Endothelial cell (in vitro differentiated cells): ENCODE results near the gene MEGF10. TPM values are rescaled to one million over a fixed set of nuclear protein-coding genes. Genes with fewer than 3 reads are reported as not detected.

ENCODE experiments used
- DNase-seq: peaks from one replicate; pipeline ENCODE4 v3.0.0; 2021; ENCODE audit warnings: low spot score
- H3K27ac Mint-ChIP-seq: one replicate; pipeline ENCODE4 v1.8.0; 2021; ENCODE audit warnings: mixed read lengths, inconsistent platforms; ENCODE audit not compliant: unreplicated experiment
- H3K27me3 Mint-ChIP-seq: one replicate; pipeline ENCODE4 v1.8.0; 2021; ENCODE audit warnings: mild to moderate bottlenecking, moderate library complexity, mixed read lengths, inconsistent platforms; ENCODE audit not compliant: unreplicated experiment
- H3K36me3 Mint-ChIP-seq: one replicate; pipeline ENCODE4 v1.8.0; 2021; ENCODE audit warnings: mild to moderate bottlenecking, low read depth, mixed read lengths, inconsistent platforms; ENCODE audit not compliant: unreplicated experiment
- H3K4me1 Mint-ChIP-seq: one replicate; pipeline ENCODE4 v1.8.0; 2021; ENCODE audit warnings: mild to moderate bottlenecking, mixed read lengths, inconsistent platforms; ENCODE audit not compliant: unreplicated experiment
- H3K4me3 Mint-ChIP-seq: one replicate; pipeline ENCODE4 v1.8.0; 2021; ENCODE audit warnings: mild to moderate bottlenecking, mixed read lengths, inconsistent platforms; ENCODE audit not compliant: unreplicated experiment
- H3K9me3 Mint-ChIP-seq: one replicate; pipeline ENCODE4 v1.8.0; 2021; ENCODE audit warnings: mixed read lengths, inconsistent platforms; ENCODE audit not compliant: unreplicated experiment
- total RNA-seq: library from RNA; stranded (reverse); fragmentation: NEBNext Ultra II Directional; extraction: Animal tissue kit (Norgen Biotek cat#: 25700); gene quantifications from one replicate; pipeline ENCODE4 v1.2.1, GENCODE V29; 2021; ENCODE audit not compliant: unreplicated experiment
- TF ChIP-seq, protein P1 (sequence below): fragments of 200-600 bp; sonication (generic); IDR thresholded peaks from one replicate; pipeline ENCODE4 v1.5.0; 2021; ENCODE audit warnings: antibody characterized with exemption; ENCODE audit not compliant: unreplicated experiment

Gene MEGF10
- total RNA-seq, 1 donor from 2014 or later = 5.6 TPM

DNA sequence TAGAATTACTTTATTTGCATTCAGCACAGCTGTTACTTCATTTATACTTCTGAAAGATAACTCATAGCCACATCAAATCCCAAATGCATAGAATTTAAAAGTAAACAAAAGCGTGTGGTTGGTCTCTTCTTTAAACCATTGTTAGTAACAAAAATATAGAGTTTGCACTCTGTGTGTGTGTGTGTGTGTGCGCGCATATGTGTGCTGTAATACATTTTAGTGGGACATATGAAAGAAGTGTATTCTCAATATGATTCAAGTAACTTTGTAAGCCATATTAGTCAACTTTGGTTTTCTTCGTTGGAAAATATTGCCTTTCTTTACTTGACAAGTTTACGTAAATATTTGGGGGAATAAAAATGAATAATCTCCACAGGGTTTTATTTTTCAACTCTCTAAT is 120.8 kb downstream of the MEGF10 start:
- H3K9me3 Mint-ChIP-seq = no peaks in the 10 kb centered on the region
- H3K36me3 Mint-ChIP-seq = no peaks in the 10 kb centered on the region
- no peak for DNase-seq
- no peak overlapping the region for H3K27ac Mint-ChIP-seq
- peaks cover 5% of the 10 kb centered on the region for H3K4me1 Mint-ChIP-seq
- H3K4me3 Mint-ChIP-seq = no peak overlapping the region
- TF ChIP-seq, protein P1, sequence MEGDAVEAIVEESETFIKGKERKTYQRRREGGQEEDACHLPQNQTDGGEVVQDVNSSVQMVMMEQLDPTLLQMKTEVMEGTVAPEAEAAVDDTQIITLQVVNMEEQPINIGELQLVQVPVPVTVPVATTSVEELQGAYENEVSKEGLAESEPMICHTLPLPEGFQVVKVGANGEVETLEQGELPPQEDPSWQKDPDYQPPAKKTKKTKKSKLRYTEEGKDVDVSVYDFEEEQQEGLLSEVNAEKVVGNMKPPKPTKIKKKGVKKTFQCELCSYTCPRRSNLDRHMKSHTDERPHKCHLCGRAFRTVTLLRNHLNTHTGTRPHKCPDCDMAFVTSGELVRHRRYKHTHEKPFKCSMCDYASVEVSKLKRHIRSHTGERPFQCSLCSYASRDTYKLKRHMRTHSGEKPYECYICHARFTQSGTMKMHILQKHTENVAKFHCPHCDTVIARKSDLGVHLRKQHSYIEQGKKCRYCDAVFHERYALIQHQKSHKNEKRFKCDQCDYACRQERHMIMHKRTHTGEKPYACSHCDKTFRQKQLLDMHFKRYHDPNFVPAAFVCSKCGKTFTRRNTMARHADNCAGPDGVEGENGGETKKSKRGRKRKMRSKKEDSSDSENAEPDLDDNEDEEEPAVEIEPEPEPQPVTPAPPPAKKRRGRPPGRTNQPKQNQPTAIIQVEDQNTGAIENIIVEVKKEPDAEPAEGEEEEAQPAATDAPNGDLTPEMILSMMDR = no peak
- no peaks in the 10 kb centered on the region for H3K27me3 Mint-ChIP-seq

DNA sequence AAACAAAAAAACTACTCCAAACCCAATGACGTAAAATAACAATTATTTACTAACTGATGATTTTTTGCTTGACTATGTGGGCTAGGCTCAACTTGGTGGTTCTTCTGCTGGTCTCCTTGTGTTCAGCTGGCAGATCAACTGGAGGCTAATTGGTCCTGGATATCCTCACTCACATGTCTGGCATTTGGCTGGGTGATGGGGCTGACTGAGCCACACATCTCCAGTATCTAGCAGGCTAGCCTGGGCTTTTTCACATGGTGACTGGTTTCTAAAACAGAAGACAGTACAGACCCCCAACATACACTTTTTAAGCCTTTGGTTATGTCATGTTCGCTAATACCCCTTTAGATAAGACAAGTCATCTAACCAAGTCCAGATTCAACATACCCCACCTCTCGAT is 122.1 kb downstream of the MEGF10 start:
- no peak overlapping the region for H3K4me3 Mint-ChIP-seq
- DNase-seq = no peak
- no peaks in the 10 kb centered on the region for H3K36me3 Mint-ChIP-seq
- H3K9me3 Mint-ChIP-seq = no peaks in the 10 kb centered on the region
- H3K4me1 Mint-ChIP-seq = no peaks in the 10 kb centered on the region
- H3K27ac Mint-ChIP-seq = no peak overlapping the region
- TF ChIP-seq, protein P1 = no peak
- H3K27me3 Mint-ChIP-seq = no peaks in the 10 kb centered on the region

DNA sequence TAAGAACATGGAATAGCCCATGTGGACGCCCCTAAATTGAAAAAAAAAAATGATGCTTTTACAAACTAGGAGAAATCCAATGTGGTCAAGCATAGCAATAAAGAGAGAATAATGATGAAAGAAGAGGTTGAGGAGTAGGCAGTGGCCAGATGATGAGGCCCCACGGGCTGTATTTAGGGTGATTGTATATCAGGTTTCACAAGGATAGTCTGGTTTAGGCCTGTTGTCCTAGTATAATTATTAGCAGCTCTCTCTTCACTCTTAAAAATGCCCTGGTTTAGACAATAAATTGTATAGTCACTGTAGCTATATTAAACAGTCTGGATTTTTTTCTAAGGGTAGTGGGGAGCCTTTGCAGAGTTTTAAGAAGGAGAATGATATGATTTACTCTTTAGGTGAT is 124.4 kb downstream of the MEGF10 start:
- no peak overlapping the region for H3K4me3 Mint-ChIP-seq
- TF ChIP-seq, protein P1 = no peak
- no peaks in the 10 kb centered on the region for H3K36me3 Mint-ChIP-seq
- DNase-seq = no peak
- no peaks in the 10 kb centered on the region for H3K4me1 Mint-ChIP-seq
- H3K9me3 Mint-ChIP-seq = no peaks in the 10 kb centered on the region
- H3K27me3 Mint-ChIP-seq = no peaks in the 10 kb centered on the region
- no peak overlapping the region for H3K27ac Mint-ChIP-seq

DNA sequence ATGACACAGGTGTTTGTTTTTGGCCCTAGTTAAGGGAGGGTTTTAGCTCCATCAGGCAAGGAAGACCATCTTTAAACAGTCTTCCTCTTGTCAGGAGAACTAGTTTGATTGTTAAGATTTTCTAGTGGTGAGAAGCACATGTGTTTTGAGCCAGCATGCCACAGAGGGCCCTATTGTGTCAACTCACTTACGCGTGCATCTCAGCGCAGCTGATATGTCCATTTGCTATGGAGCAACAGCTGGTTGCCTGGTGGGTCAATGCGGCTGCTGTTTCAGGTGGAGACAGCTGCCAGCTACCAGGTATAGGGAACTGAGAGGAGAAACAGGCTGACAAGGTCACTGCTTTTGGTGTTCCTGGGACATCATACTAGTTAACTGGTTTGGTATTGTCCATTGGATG is 126.3 kb downstream of the MEGF10 start:
- Mint-ChIP-seq H3K36me3 (no peaks in the 10 kb centered on the region), H3K27me3 (no peaks in the 10 kb centered on the region), H3K4me1 (no peaks in the 10 kb centered on the region), H3K9me3 (no peaks in the 10 kb centered on the region), H3K4me3 (no peak overlapping the region), H3K27ac (no peak overlapping the region)
- no peak for DNase-seq
- TF ChIP-seq, protein P1 = no peak

DNA sequence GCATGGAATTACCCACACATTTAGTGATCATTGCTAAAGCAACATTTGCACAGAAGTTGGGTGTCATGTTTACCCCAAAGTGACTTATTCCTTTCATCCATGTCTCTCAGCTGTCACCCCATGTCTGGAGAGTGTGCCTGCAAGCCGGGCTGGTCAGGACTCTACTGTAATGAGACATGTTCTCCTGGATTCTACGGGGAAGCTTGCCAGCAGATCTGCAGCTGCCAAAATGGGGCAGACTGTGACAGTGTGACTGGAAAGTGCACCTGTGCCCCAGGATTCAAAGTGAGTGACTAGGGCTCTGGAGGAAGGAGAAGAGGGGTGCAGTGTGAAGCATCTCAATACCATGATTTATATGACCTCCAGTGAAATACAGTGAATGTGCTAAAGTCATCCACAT is 126.9 kb downstream of the MEGF10 start:
- H3K27ac Mint-ChIP-seq = no peak overlapping the region
- no peaks in the 10 kb centered on the region for H3K4me1 Mint-ChIP-seq
- H3K36me3 Mint-ChIP-seq = no peaks in the 10 kb centered on the region
- TF ChIP-seq, protein P1 = no peak
- no peaks in the 10 kb centered on the region for H3K27me3 Mint-ChIP-seq
- DNase-seq = no peak
- H3K9me3 Mint-ChIP-seq = no peaks in the 10 kb centered on the region
- no peak overlapping the region for H3K4me3 Mint-ChIP-seq
